ENCODE results near the gene PRKCH. TPM values are rescaled to one million over a fixed set of nuclear protein-coding genes. Genes with fewer than 3 reads are reported as not detected.
A peak's percentile ranks its signal among the peaks of the same experiment; 100 is the strongest.

PRKCH gene
- total RNA-seq, 4 donors from 2014 or later: 17.9 to 105 (median 63.5) TPM

GRCh38 chr14:61335671-61336275, 14.4 kb downstream of the PRKCH start:
- no peaks in the 10 kb centered on the region for H3K4me1 ChIP-seq
- no peak overlapping the region for H3K4me3 ChIP-seq
- H3K27me3 ChIP-seq: no peaks in the 10 kb centered on the region
- intact Hi-C loops (cut with DNase I; ENCODE audit: low total_unique reads): no loop called here
- H3K9me3 ChIP-seq: no peaks in the 10 kb centered on the region
- TF ChIP-seq POLR2A (IDR thresholded peaks at IDR 0.05) (no peak), CTCF (IDR thresholded peaks at IDR 0.05) (no peak)
- DNase-seq: no peak
- no peaks in the 10 kb centered on the region for H3K36me3 ChIP-seq
- peak overlapping the region in 1 of 2 donors; percentile 40 for H3K27ac ChIP-seq

DNA sequence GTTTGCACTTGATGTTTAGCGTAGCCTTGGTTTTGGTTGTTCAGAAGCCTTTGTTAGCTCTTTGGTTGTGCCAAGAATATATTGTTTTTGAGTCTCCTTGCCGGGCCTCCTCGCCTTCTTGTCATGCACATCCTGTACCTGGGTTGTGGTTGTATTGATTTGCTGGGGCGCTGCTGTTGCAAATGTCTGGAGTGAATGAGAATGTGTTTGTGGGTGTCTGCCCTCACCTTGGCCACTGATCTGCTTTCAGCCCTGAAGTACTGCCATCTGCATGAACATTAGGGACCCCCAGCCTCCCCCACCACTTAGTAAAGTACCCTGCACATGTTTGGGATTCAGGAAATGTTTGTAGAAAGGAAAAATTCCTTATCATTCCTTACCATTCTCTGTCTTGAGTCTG, 16.5 kb downstream of the PRKCH start:
- H3K27ac ChIP-seq: peak overlapping the region in 1 of 2 donors; percentile 3
- no peaks in the 10 kb centered on the region for H3K36me3 ChIP-seq
- H3K9me3 ChIP-seq: no peaks in the 10 kb centered on the region
- intact Hi-C loops (cut with DNase I; ENCODE audit: low total_unique reads): no loop called here
- no peaks in the 10 kb centered on the region for H3K27me3 ChIP-seq
- TF ChIP-seq CTCF (IDR thresholded peaks at IDR 0.05): no peak
- no peak for TF ChIP-seq POLR2A (IDR thresholded peaks at IDR 0.05)
- no peaks in the 10 kb centered on the region for H3K4me1 ChIP-seq
- DNase-seq: no peak
- H3K4me3 ChIP-seq: no peak overlapping the region

- H3K36me3 ChIP-seq: no peaks in the 10 kb centered on the region
- H3K4me1 ChIP-seq: no peaks in the 10 kb centered on the region
- no peaks in the 10 kb centered on the region for H3K9me3 ChIP-seq
- H3K27ac ChIP-seq: peak overlapping the region in 1 of 2 donors; percentile 3
- no peak for TF ChIP-seq POLR2A (IDR thresholded peaks at IDR 0.05)
- TF ChIP-seq CTCF (IDR thresholded peaks at IDR 0.05): no peak
- DNase-seq: no peak
- no peak overlapping the region for H3K4me3 ChIP-seq
- intact Hi-C loops (cut with DNase I; ENCODE audit: low total_unique reads): no loop called here
- H3K27me3 ChIP-seq: no peaks in the 10 kb centered on the region
Measured at GRCh38 chr14:61338457-61338856, 17.1 kb downstream of the PRKCH start.

GRCh38 chr14:61341275-61342206, 20.2 kb downstream of the PRKCH start:
- H3K4me1 ChIP-seq: no peaks in the 10 kb centered on the region
- peak overlapping the region; percentile 29 to 64 for H3K27ac ChIP-seq
- H3K36me3 ChIP-seq: no peaks in the 10 kb centered on the region
- no peak for DNase-seq
- TF ChIP-seq POLR2A (IDR thresholded peaks at IDR 0.05) (no peak), CTCF (IDR thresholded peaks at IDR 0.05) (no peak)
- no peaks in the 10 kb centered on the region for H3K9me3 ChIP-seq
- no peak overlapping the region for H3K4me3 ChIP-seq
- intact Hi-C loops (cut with DNase I; ENCODE audit: low total_unique reads): no loop called here
- H3K27me3 ChIP-seq: no peaks in the 10 kb centered on the region

- intact Hi-C loops (cut with DNase I; ENCODE audit: low total_unique reads): no loop called here
- peak in 1 of 2 donors; percentile 31 for DNase-seq
- TF ChIP-seq CTCF (IDR thresholded peaks at IDR 0.05) (no peak), POLR2A (IDR thresholded peaks at IDR 0.05) (no peak)
- H3K27me3 ChIP-seq: no peaks in the 10 kb centered on the region
- H3K4me3 ChIP-seq: no peak overlapping the region
- no peaks in the 10 kb centered on the region for H3K36me3 ChIP-seq
- H3K4me1 ChIP-seq: no peaks in the 10 kb centered on the region
- H3K9me3 ChIP-seq: no peaks in the 10 kb centered on the region
- H3K27ac ChIP-seq: peak overlapping the region; percentile 24 to 64
Measured at GRCh38 chr14:61342486-61342885, 21.1 kb downstream of the PRKCH start.
